ENCODE results near the gene CEBPA. TPM values are rescaled to one million over a fixed set of nuclear protein-coding genes. Genes with fewer than 3 reads are reported as not detected.

The CEBPA gene
- total RNA-seq, 1 experiment from 2014 or later, result 5.9 TPM

- no peaks in the 10 kb centered on the region for H3K36me3 ChIP-seq
- no peak overlapping the region for H3K27ac ChIP-seq
- H3K4me1 ChIP-seq, result peaks cover 22% of the 10 kb centered on the region
- H3K9me3 ChIP-seq (replicated peaks), result no peaks in the 10 kb centered on the region
- H3K27me3 ChIP-seq, result no peaks in the 10 kb centered on the region
- H3K4me3 ChIP-seq, result no peak overlapping the region
- no peak for DNase-seq
These were observed 34.0 kb downstream of the CEBPA start for GRCh38 chr19:33268162-33268991.

GRCh38 chr19:33267706-33268105 is 34.6 kb downstream of the CEBPA start:
- no peak for DNase-seq
- Histone ChIP-seq H3K27ac (no peak overlapping the region), H3K4me3 (no peak overlapping the region), H3K9me3 (replicated peaks) (no peaks in the 10 kb centered on the region), H3K27me3 (no peaks in the 10 kb centered on the region), H3K4me1 (peaks cover 17% of the 10 kb centered on the region), H3K36me3 (no peaks in the 10 kb centered on the region)

GRCh38 chr19:33266974-33267484 is 35.3 kb downstream of the CEBPA start:
- H3K4me3 ChIP-seq, result no peak overlapping the region
- H3K36me3 ChIP-seq, result no peaks in the 10 kb centered on the region
- no peak overlapping the region for H3K27ac ChIP-seq
- no peak for DNase-seq
- H3K9me3 ChIP-seq (replicated peaks), result no peaks in the 10 kb centered on the region
- peaks cover 10% of the 10 kb centered on the region; the same call in 1 of the 2 replicates for H3K4me1 ChIP-seq
- no peaks in the 10 kb centered on the region for H3K27me3 ChIP-seq

- no peak overlapping the region for H3K4me3 ChIP-seq
- H3K9me3 ChIP-seq (replicated peaks), result no peaks in the 10 kb centered on the region
- no peaks in the 10 kb centered on the region for H3K4me1 ChIP-seq
- H3K27ac ChIP-seq, result no peak overlapping the region
- H3K27me3 ChIP-seq, result no peaks in the 10 kb centered on the region
- DNase-seq, result no peak
- H3K36me3 ChIP-seq, result no peaks in the 10 kb centered on the region
These were observed 37.4 kb downstream of the CEBPA start for GRCh38 chr19:33264881-33265445.

- H3K27ac ChIP-seq, result no peak overlapping the region
- no peaks in the 10 kb centered on the region for H3K4me1 ChIP-seq
- no peak for DNase-seq
- no peaks in the 10 kb centered on the region for H3K36me3 ChIP-seq
- no peak overlapping the region for H3K4me3 ChIP-seq
- no peaks in the 10 kb centered on the region for H3K9me3 ChIP-seq (replicated peaks)
- no peaks in the 10 kb centered on the region for H3K27me3 ChIP-seq
These were observed 38.9 kb downstream of the CEBPA start for GRCh38 chr19:33263325-33264023.

- Histone ChIP-seq H3K4me1 (no peaks in the 10 kb centered on the region), H3K36me3 (no peaks in the 10 kb centered on the region), H3K27me3 (no peaks in the 10 kb centered on the region), H3K4me3 (no peak overlapping the region), H3K9me3 (replicated peaks) (no peaks in the 10 kb centered on the region), H3K27ac (no peak overlapping the region)
- no peak for DNase-seq
These were observed 40.7 kb downstream of the CEBPA start for GRCh38 chr19:33261511-33262189.

- Histone ChIP-seq H3K4me3 (no peak overlapping the region), H3K9me3 (replicated peaks) (no peaks in the 10 kb centered on the region)
- no peak for DNase-seq
These were observed 41.5 kb downstream of the CEBPA start for GRCh38 chr19:33260628-33261418.

GRCh38 chr19:33259539-33259938 is 42.8 kb downstream of the CEBPA start:
- Histone ChIP-seq H3K4me1 (no peaks in the 10 kb centered on the region), H3K9me3 (replicated peaks) (no peaks in the 10 kb centered on the region), H3K4me3 (no peak overlapping the region), H3K27me3 (peaks cover 9% of the 10 kb centered on the region; the same call in 1 of the 2 replicates), H3K27ac (no peak overlapping the region), H3K36me3 (no peaks in the 10 kb centered on the region)
- no peak for DNase-seq

More at GRCh38 chr19:33260628-33261418, 41.5 kb downstream of the CEBPA start:
- no peak overlapping the region for H3K27ac ChIP-seq
- H3K36me3 ChIP-seq, result no peaks in the 10 kb centered on the region
- H3K4me1 ChIP-seq, result no peaks in the 10 kb centered on the region
- peaks cover 5% of the 10 kb centered on the region; the same call in 1 of the 2 replicates for H3K27me3 ChIP-seq

GRCh38 chr19:33257828-33258227 is 44.5 kb downstream of the CEBPA start:
- no peak overlapping the region for H3K27ac ChIP-seq
- no peak overlapping the region for H3K4me3 ChIP-seq
- no peaks in the 10 kb centered on the region for H3K9me3 ChIP-seq (replicated peaks)
- H3K27me3 ChIP-seq, result peaks cover 9% of the 10 kb centered on the region; the same call in 1 of the 2 replicates
- H3K4me1 ChIP-seq, result no peaks in the 10 kb centered on the region
- no peaks in the 10 kb centered on the region for H3K36me3 ChIP-seq
- no peak for DNase-seq

- H3K27ac ChIP-seq, result no peak overlapping the region
- DNase-seq, result no peak
- H3K36me3 ChIP-seq, result no peaks in the 10 kb centered on the region
- H3K4me1 ChIP-seq, result no peaks in the 10 kb centered on the region
- peaks cover 9% of the 10 kb centered on the region; the same call in 1 of the 2 replicates for H3K27me3 ChIP-seq
- no peaks in the 10 kb centered on the region for H3K9me3 ChIP-seq (replicated peaks)
- no peak overlapping the region for H3K4me3 ChIP-seq
These were observed 46.1 kb downstream of the CEBPA start for GRCh38 chr19:33256261-33256660.

GRCh38 chr19:33255781-33256180 is 46.6 kb downstream of the CEBPA start:
- DNase-seq, result no peak
- H3K27me3 ChIP-seq, result peaks cover 9% of the 10 kb centered on the region; the same call in 1 of the 2 replicates
- no peaks in the 10 kb centered on the region for H3K4me1 ChIP-seq
- H3K27ac ChIP-seq, result no peak overlapping the region
- H3K4me3 ChIP-seq, result no peak overlapping the region
- no peaks in the 10 kb centered on the region for H3K36me3 ChIP-seq
- H3K9me3 ChIP-seq (replicated peaks), result no peaks in the 10 kb centered on the region

GRCh38 chr19:33254245-33254824 is 48.0 kb downstream of the CEBPA start:
- Histone ChIP-seq H3K36me3 (no peaks in the 10 kb centered on the region), H3K4me3 (no peak overlapping the region), H3K9me3 (replicated peaks) (no peaks in the 10 kb centered on the region), H3K27ac (no peak overlapping the region), H3K27me3 (peaks cover 9% of the 10 kb centered on the region; the same call in 1 of the 2 replicates), H3K4me1 (no peaks in the 10 kb centered on the region)
- no peak for DNase-seq

- H3K27ac ChIP-seq, result no peak overlapping the region
- no peaks in the 10 kb centered on the region for H3K36me3 ChIP-seq
- peaks cover 9% of the 10 kb centered on the region; the same call in 1 of the 2 replicates for H3K27me3 ChIP-seq
- no peaks in the 10 kb centered on the region for H3K9me3 ChIP-seq (replicated peaks)
- no peak overlapping the region for H3K4me3 ChIP-seq
- no peak for DNase-seq
- no peaks in the 10 kb centered on the region for H3K4me1 ChIP-seq
These were observed 49.4 kb downstream of the CEBPA start for GRCh38 chr19:33252971-33253370.

Measured in SJCRH30 (cell line).